Measurements from ENCODE around the gene SAMD14.

The SAMD14 gene

GRCh38 chr17:50163843-50164696, 34.1 kb upstream of the SAMD14 start:
- Histone ChIP-seq H3K4me1 (ENCODE audit: control insufficient read depth in 1 of 2, insufficient read depth in 2 of 2, low read length in 2 of 2) (peaks cover 7 to 49% of the 10 kb centered on the region in 2 donors), H3K27me3 (ENCODE audit: low read depth, low read length) (no peaks in the 10 kb centered on the region), H3K36me3 (ENCODE audit: control insufficient read depth in 1 of 2, insufficient read depth in 2 of 2, low read length in 2 of 2) (no peaks in the 10 kb centered on the region), H3K27ac (ENCODE audit: low read length) (no peak overlapping the region), H3K4me3 (ENCODE audit: low read depth in 1 of 2, low read length in 2 of 2) (no peak overlapping the region), H3K9me3 (ENCODE audit: control insufficient read depth in 1 of 2, low read length in 2 of 2) (no peaks in the 10 kb centered on the region)

DNA sequence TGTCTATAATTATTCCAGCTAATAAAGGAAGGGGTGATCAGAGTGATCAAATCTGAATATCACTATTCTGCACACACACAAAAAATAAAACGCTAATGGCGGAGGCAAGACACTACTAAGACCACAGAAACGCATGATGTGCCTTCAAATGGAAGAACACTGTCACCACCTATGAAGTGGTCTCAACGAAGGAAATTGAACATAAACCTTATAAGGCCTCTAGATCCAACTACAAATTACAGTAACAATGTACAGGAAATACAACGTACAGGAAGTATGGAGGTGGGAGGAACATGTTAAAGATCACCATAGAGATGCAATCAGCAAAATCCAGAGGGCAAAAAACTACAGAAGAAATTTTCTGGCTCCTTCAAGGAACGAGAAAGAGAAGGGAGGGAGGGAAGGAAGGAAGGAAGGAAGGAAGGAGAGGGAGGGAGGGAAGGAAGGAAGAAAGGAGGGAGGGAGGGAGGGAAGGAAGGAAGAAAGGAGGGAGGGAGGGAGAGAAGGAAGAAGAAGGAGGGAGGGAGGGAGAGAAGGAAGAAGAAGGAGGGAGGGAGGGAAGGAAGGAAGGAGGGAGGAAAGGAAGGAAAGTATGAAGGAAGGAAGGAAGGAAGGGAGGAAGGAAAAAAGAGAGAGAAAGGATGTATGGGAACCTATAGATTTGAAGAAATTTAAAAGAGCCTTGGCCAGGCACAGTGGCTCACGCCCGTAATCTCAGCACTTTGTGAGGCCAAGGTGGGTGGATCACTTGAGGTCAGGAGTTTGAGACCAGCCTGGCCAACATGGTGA, 32.7 kb upstream of the SAMD14 start:
- no peaks in the 10 kb centered on the region for H3K9me3 ChIP-seq (ENCODE audit: control insufficient read depth in 1 of 2, low read length in 2 of 2)
- H3K27me3 ChIP-seq (ENCODE audit: low read depth, low read length), result no peaks in the 10 kb centered on the region
- H3K27ac ChIP-seq (ENCODE audit: low read length), result no peak overlapping the region
- peaks cover 7 to 35% of the 10 kb centered on the region in 2 donors for H3K4me1 ChIP-seq (ENCODE audit: control insufficient read depth in 1 of 2, insufficient read depth in 2 of 2, low read length in 2 of 2)
- no peaks in the 10 kb centered on the region for H3K36me3 ChIP-seq (ENCODE audit: control insufficient read depth in 1 of 2, insufficient read depth in 2 of 2, low read length in 2 of 2)
- no peak overlapping the region for H3K4me3 ChIP-seq (ENCODE audit: low read depth in 1 of 2, low read length in 2 of 2)

- H3K36me3 ChIP-seq (ENCODE audit: control insufficient read depth in 1 of 2, insufficient read depth in 2 of 2, low read length in 2 of 2), result no peaks in the 10 kb centered on the region
- H3K9me3 ChIP-seq (ENCODE audit: control insufficient read depth in 1 of 2, low read length in 2 of 2), result no peaks in the 10 kb centered on the region
- H3K27ac ChIP-seq (ENCODE audit: low read length), result no peak overlapping the region
- no peaks in the 10 kb centered on the region for H3K27me3 ChIP-seq (ENCODE audit: low read depth, low read length)
- peak overlapping the region; percentile 71 to 90 for H3K4me3 ChIP-seq (ENCODE audit: low read depth in 1 of 2, low read length in 2 of 2)
- H3K4me1 ChIP-seq (ENCODE audit: control insufficient read depth in 1 of 2, insufficient read depth in 2 of 2, low read length in 2 of 2), result peaks cover 7 to 29% of the 10 kb centered on the region in 2 donors
Measured at GRCh38 chr17:50161911-50162288, 31.9 kb upstream of the SAMD14 start.

DNA sequence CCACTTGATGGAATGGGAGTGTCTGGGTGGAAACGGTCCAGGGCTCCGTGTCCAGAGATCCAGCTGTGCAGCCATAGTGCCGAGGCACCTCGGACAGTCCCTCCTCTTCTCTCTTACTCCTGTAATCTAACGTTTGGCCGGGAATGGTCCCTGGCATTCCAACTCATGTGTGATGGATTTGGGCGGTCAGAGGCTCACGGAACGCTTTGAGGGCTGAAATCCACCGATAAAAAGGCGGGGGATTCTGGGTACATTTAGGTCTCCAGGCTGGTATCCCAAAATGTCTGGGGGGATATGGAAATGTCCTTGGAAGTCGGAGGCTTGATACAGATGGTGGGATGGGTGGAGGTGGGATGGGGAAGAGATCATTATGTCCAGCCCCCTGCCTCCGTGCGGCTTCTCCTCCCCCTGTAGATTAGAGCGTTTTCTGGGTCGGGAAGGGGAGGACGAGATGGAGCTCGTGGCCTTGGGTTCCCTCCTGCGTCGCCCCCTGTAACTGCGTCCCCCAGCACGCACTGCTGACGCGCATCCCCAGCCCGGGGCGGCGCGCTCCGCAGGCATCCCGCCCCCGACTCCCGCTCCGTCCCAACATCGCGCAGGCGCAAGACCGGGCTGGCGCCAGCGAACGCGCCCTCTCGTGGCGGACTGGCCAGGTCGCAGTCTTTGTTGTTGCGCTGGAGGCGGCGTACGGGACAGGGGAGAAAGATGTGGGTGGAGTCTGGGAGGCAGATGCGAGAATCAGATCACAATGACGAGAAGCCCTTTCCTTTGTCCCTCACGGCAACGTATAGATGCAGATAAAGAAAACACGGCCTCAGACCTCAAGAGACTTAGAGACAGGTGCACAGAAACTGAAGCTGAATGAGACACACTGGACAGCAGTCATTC, 31.3 kb upstream of the SAMD14 start:
- Histone ChIP-seq H3K27ac (ENCODE audit: low read length) (peak overlapping the region; percentile 80), H3K9me3 (ENCODE audit: control insufficient read depth in 1 of 2, low read length in 2 of 2) (no peaks in the 10 kb centered on the region), H3K4me3 (ENCODE audit: low read depth in 1 of 2, low read length in 2 of 2) (peak overlapping the region; percentile 71 to 90), H3K27me3 (ENCODE audit: low read depth, low read length) (no peaks in the 10 kb centered on the region), H3K4me1 (ENCODE audit: control insufficient read depth in 1 of 2, insufficient read depth in 2 of 2, low read length in 2 of 2) (peaks cover 7 to 28% of the 10 kb centered on the region in 2 donors), H3K36me3 (ENCODE audit: control insufficient read depth in 1 of 2, insufficient read depth in 2 of 2, low read length in 2 of 2) (no peaks in the 10 kb centered on the region)

DNA sequence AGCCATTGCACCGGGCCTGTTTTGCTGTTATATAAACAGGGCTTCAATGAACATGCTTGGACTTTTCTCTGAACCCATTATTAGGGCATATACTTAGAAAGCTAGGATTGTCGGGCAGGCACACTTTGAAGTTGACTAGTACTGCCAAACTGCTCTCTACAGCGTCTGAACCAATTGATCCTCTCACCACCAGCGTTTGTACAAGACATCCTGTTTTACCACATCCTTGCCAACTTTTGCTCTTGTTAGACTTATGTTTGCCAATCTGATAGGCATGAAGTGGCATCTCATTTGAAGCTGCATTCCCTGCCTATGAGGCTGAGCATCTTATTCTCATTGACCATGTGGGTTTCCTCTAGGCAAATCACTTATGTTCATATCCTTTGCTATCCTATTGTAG, 27.9 kb upstream of the SAMD14 start:
- H3K4me1 ChIP-seq (ENCODE audit: control insufficient read depth in 1 of 2, insufficient read depth in 2 of 2, low read length in 2 of 2), result peaks cover 23 to 38% of the 10 kb centered on the region in 2 donors
- H3K36me3 ChIP-seq (ENCODE audit: control insufficient read depth in 1 of 2, insufficient read depth in 2 of 2, low read length in 2 of 2), result no peaks in the 10 kb centered on the region
- no peak overlapping the region for H3K27ac ChIP-seq (ENCODE audit: low read length)
- H3K27me3 ChIP-seq (ENCODE audit: low read depth, low read length), result no peaks in the 10 kb centered on the region
- no peaks in the 10 kb centered on the region for H3K9me3 ChIP-seq (ENCODE audit: control insufficient read depth in 1 of 2, low read length in 2 of 2)
- no peak overlapping the region for H3K4me3 ChIP-seq (ENCODE audit: low read depth in 1 of 2, low read length in 2 of 2)

DNA sequence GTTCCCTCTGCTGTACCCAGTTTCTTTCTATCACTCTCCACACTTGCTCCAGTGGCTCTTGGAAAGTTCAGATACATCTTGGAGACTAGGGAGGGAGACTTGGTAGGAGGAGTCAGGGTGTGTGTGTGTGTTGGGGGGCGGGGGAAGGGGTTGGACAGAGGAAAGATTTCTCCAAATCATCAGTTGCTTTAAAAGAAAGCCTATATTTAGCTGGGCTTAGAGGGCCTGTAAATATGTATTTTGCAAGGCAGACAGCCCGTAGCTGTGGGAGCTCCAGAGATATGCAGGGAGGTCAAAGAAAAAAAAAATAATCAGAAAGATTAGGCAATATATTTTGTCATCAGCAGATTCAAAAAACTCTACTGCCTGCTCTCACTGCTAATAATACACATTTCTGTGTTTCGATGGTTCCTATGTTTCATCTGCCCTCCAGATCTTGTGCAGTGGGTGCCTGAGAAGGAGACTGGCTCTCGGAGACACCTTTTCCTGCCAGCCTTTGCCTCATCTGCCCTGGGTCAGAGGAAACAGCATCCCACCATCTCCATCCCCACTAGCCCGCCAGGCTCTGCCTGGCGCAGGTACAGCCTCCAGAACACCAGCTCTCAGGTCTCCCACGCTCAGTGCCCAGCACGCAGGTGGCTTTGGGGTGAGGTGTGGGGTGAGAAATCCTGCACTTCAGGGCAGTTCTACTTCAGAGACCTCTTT, 25.3 kb upstream of the SAMD14 start:
- Histone ChIP-seq H3K4me1 (ENCODE audit: control insufficient read depth in 1 of 2, insufficient read depth in 2 of 2, low read length in 2 of 2) (peaks cover 29 to 40% of the 10 kb centered on the region in 2 donors), H3K9me3 (ENCODE audit: control insufficient read depth in 1 of 2, low read length in 2 of 2) (no peaks in the 10 kb centered on the region), H3K4me3 (ENCODE audit: low read depth in 1 of 2, low read length in 2 of 2) (no peak overlapping the region), H3K36me3 (ENCODE audit: control insufficient read depth in 1 of 2, insufficient read depth in 2 of 2, low read length in 2 of 2) (no peaks in the 10 kb centered on the region), H3K27ac (ENCODE audit: low read length) (peak overlapping the region; percentile 69), H3K27me3 (ENCODE audit: low read depth, low read length) (no peaks in the 10 kb centered on the region)

- Histone ChIP-seq H3K4me1 (ENCODE audit: control insufficient read depth in 1 of 2, insufficient read depth in 2 of 2, low read length in 2 of 2) (peaks cover 29 to 40% of the 10 kb centered on the region in 2 donors), H3K4me3 (ENCODE audit: low read depth in 1 of 2, low read length in 2 of 2) (no peak overlapping the region), H3K36me3 (ENCODE audit: control insufficient read depth in 1 of 2, insufficient read depth in 2 of 2, low read length in 2 of 2) (no peaks in the 10 kb centered on the region), H3K9me3 (ENCODE audit: control insufficient read depth in 1 of 2, low read length in 2 of 2) (no peaks in the 10 kb centered on the region), H3K27me3 (ENCODE audit: low read depth, low read length) (no peaks in the 10 kb centered on the region), H3K27ac (ENCODE audit: low read length) (no peak overlapping the region)
Measured at GRCh38 chr17:50154604-50155003, 24.6 kb upstream of the SAMD14 start.

- no peak overlapping the region for H3K4me3 ChIP-seq (ENCODE audit: low read depth in 1 of 2, low read length in 2 of 2)
- no peak overlapping the region for H3K27ac ChIP-seq (ENCODE audit: low read length)
- no peaks in the 10 kb centered on the region for H3K27me3 ChIP-seq (ENCODE audit: low read depth, low read length)
- no peaks in the 10 kb centered on the region for H3K9me3 ChIP-seq (ENCODE audit: control insufficient read depth in 1 of 2, low read length in 2 of 2)
- peaks cover 29 to 44% of the 10 kb centered on the region in 2 donors for H3K4me1 ChIP-seq (ENCODE audit: control insufficient read depth in 1 of 2, insufficient read depth in 2 of 2, low read length in 2 of 2)
- H3K36me3 ChIP-seq (ENCODE audit: control insufficient read depth in 1 of 2, insufficient read depth in 2 of 2, low read length in 2 of 2), result no peaks in the 10 kb centered on the region
Measured at GRCh38 chr17:50153650-50154575, 24.0 kb upstream of the SAMD14 start.

DNA sequence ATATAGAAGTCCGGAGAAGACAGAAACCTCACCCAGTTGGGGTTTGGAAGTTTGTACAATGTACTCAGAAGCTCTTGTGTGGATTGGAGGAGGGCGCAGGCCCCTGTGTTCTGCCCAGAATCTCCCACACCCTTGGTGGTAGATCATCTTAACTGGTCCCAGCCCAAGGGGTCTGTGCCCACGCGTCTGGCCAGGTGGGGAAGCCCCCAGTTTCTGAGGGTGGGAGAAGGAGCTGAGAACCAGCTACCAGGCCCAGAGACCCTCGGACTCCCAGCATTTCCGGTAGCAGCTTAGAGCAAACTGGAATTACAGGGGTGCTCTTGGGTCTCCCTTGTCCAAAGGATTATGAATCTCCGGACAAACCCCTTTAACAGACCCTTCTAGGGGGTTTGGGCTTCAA, 22.8 kb upstream of the SAMD14 start:
- Histone ChIP-seq H3K27me3 (ENCODE audit: low read depth, low read length) (no peaks in the 10 kb centered on the region), H3K4me3 (ENCODE audit: low read depth in 1 of 2, low read length in 2 of 2) (peak overlapping the region; percentile 82 to 88), H3K36me3 (ENCODE audit: control insufficient read depth in 1 of 2, insufficient read depth in 2 of 2, low read length in 2 of 2) (no peaks in the 10 kb centered on the region), H3K4me1 (ENCODE audit: control insufficient read depth in 1 of 2, insufficient read depth in 2 of 2, low read length in 2 of 2) (peaks cover 29 to 52% of the 10 kb centered on the region in 2 donors), H3K9me3 (ENCODE audit: control insufficient read depth in 1 of 2, low read length in 2 of 2) (no peaks in the 10 kb centered on the region), H3K27ac (ENCODE audit: low read length) (peak overlapping the region; percentile 87)

Data from muscle layer of duodenum (tissue), 2 donors.